Dedifferentiated amniotic fluid mesenchymal stem cell (primary cell): ENCODE data around the gene IGSF22.
"Not testable (repeated sequence)": the region's sequence is repeated elsewhere in the genome, so short reads cannot be mapped to it uniquely, and the experiment has no call there.

ENCODE experiments used
- DNase-seq: peaks from one replicate; pipeline ENCODE4 v3.0.0-alpha.2; 2016; ENCODE audit errors: extremely low spot score

The IGSF22 gene

DNA sequence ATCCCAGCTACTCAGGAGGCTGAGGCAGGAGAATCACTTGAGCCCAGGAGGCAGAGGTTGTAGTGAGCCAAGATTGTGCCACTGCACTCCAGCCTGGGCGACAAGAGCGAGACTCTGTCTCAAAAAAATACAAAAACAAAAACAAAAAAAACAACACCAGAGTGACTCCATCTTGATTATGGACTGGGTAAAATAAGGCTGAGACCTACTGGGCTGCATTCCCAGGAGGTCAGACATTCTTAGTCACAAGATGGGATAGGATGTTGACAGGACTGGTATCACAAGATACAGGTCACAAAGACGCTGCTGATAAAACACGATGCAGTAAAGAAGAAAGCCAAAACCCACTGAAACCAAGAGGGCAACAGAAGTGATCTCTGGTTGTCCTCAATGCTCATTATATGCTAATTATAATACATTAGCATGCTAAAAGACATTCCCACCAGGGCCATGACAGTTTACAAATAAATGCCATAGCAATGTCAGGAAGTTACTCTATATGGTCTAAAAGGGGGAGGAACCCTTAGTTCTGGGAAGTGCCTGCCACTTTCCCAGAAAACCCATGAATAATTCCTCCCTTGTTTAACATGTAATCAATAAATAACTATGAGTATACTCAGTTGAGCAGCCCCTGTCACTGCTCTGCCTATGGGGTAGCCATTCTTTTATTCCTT is 34.4 kb downstream of the IGSF22 start:
- DNase-seq: not testable (repeated sequence)

DNA sequence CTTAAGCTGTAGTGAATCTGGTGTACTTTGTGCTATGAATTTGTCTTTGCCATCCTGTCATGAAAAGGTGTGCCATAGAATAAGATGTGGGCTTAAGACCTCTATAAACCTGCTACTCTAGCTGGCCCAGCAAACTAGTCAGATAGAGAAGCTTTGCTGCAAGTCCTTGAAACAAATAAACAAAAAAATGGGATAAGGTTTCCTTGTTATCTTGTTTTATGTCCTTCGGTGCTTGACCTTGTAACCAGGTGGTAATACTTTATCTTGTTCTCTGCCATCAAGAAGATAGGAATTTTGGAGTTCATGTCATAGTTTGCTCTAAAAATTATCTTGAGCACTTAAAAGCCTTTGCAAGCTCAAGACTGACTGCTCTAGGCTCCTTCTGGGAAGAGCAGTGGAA is 41.7 kb downstream of the IGSF22 start:
- no peak for DNase-seq

DNA sequence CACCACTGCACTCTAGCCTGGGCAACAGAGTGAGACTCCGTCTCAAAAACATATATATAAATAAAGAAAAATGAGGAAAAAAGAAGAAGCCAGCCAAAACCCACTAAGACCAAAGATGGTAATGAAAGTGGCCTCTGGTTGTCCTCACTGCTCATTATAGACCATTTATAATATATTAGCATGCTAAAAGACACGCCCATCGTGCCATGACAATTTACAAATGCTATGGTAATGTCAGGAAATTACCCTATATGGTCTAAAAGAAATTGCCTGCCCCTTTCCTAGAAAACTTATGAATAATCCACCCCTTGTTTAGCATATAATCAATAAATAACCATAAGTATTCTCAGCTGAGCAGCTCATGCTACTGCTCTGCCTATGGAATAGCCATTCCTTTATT is 43.5 kb downstream of the IGSF22 start:
- no peak for DNase-seq

DNA sequence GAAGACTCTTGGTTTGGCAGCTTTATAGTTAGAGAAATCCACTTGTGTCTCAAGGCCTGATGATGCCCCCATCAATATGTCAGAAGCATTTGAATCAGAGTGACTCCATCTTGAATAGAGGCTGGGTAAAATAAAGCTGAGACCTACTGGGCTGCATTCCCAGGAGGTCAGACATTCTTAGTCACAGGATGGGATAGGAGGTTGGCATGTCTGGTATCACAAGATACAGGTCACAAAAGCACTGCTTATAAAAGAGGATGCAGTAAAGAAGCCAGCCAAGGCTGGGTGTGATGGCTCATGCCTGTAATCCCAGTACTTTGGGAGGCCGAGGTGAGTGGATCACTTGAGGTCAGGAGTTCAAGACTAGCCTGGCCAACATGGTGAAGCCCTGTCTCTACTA is 44.0 kb downstream of the IGSF22 start:
- DNase-seq: not testable (repeated sequence)

DNA sequence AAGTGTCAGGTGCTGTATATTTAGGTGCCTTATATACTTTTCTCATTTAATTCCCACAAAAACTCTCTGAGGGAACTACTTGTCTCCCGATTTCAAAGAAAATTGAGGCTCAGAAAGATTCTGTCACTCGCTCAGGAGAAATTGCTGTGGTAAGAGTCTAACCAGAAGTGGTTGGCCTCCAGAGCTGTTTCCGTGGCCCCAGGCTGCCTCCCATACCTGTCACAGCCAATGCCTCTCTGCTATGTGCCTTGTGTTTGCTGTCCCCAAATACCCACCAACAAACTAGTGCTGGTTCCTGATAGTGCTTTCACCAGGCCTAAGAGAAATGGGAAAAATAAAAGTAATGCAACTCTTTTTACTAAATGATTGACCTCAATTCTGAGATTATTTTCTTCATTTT is 48.4 kb downstream of the IGSF22 start:
- no peak for DNase-seq

DNA sequence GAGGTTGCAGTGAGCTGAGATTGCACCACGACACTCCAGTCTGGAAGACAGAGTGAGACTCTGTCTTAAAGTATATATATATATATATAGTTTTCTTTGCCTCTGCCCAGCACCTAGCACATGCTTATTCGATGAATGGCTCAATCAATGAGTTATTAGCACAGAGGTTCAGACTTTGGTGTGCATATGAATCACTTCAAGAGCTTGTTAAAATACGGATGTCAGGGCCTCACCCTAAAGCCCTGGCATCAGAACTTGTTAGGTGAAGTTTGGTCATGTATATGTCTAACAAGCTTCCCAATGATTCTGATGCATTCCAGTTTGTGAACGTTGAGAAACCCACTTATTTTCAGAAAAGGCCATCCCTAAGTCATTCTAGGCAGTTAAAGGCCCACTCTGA is 49.2 kb downstream of the IGSF22 start:
- no peak for DNase-seq

DNA sequence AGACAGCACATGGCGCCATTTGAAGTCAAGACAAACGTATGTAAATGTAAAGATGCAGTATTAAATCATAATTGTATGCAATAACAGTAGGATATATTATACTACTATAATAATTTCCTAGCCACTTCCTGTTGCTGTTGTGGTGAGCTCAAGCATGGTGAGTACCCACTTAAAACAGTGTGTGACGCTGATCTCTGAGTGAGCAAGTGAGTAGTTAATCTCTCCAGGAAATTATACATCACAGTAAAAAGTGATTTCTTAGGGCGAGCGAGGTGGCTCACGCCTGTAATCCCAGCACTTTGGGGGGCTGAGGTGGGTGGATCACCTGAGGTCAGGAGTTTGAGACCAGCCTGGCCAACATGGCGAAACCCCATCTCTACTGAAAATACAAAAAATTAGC is 53.8 kb downstream of the IGSF22 start:
- DNase-seq: not testable (repeated sequence)

DNA sequence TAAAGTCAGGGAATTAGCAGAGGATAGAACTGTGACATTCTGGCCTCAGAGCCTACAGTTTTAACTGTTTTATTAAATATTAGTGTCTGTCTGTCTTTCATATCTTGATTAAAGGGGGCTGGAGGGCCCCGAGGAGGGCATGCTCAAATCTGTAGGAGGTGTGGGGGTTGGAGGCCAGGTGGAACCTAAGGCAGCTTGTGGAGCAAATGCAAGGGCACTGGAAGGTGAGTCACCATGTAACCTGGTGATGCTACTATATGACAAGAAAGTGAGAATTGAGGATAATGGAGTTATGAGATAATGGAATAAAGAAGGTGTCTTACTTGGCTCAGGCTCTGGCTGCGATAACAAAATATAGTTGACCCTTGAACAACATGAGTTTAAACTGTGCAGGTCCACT is 54.7 kb downstream of the IGSF22 start:
- DNase-seq: no peak

DNA sequence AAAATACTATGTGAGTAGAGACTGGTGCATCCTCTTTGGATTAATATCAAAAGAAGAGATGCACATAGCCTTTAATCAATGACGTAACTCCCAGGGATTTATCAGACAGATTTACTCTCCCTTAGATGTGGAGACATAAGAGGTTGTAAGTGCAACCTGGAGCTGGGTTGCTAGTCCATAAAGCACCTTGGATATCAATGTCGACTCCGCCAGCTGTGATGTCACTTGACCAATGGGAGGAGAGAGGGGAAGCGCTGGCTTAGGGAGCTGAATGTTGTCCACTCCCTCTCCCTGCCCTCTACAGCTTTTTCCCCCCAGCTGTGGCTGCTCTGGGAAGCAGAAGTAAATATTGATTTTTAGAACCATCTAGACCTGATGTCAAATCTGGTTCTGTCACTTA is 56.3 kb downstream of the IGSF22 start:
- DNase-seq: no peak

DNA sequence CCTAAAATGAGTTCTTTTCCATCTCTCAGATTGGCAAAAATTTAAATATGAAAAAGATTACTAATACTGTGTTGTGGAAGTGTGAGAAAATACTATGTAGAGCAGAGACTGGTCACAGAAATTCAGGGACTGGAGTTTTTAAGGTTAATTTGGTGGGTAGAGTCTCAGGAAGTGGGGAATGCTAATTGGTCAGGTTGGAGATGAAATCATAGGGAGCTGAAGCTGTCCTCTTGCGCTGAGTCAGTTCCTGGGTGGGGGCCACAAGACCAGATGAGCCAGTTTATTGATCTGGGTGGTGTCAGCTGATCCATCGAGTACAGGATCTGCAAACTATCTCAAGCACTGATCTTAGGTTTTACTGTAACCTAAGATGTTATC is 56.8 kb downstream of the IGSF22 start:
- DNase-seq: no peak

DNA sequence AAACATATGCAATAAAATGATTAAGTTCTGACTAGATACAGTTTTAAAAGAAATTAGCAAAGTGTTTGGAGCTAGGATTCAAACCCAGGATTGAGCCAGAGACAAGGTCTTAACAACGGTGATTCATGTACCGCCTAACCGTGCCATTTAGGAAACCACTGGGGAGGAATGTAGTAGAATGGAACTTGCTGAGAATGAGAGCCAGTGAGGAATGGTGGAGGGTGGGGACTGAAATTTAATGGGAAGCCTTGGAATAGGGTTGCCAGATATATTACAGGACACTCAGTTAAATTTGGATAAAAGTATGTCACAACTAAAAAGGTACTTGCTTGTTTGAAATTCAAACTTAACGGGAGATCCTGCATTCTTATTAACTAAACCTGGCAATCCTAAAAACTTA is 57.9 kb downstream of the IGSF22 start:
- DNase-seq: no peak

DNA sequence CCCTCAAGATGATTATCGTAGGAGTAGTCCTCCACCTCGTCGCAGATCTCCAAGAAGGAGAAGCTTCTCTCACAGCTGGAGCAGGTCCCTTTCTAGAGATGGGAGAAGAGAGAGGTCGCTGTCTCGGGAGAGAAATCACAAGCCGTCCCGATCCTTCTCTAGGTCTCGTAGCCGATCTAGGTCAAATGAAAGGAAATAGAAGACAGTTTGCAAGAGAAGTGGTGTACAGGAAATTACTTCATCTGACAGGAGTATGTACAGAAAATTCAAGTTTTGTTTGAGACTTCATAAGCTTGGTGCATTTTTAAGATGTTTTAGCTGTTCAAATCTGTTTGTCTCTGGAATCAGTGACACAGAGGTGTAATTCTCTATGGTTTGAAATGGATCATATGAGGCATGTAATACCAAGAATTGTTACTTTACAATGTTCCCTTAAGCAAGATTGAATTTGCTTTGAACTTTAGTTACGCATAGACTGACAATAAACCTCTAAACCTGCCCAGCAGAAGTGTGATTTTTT is 60.6 kb downstream of the IGSF22 start:
- not testable (repeated sequence) for DNase-seq

DNA sequence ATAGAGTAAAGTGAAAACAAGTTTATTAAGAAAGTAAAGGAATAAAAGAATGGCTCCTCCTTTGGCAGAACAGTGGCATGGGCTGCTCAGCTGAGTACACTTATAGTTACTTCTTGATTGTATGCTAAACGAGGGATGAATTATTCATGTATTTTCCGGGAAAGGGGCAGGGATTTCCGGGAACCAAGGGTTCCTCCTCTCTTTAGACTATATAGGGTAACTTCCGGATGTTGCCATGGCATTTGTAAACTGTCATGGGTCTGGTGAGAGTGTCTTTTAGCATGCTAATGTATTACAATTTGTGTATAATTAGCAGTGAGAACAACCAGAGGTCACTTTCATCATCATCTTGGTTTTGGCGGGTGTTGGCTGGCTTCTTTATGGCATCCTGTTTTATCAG is 68.3 kb downstream of the IGSF22 start:
- DNase-seq: no peak
